Left ventricle myocardium inferior (tissue), 1 donor: ENCODE data around the gene CCDC74B. TPM values are rescaled to one million over a fixed set of nuclear protein-coding genes. Genes with fewer than 3 reads are reported as not detected.
"Not testable (repeated sequence)": the region's sequence is repeated elsewhere in the genome, so short reads cannot be mapped to it uniquely, and the experiment has no call there.

Experiments used
- DNase-seq: peaks from one replicate; pipeline ENCODE4 v3.0.0-alpha.2; 2020
- H3K27ac ChIP-seq: fragments of 200-600 bp; replicated peaks from 2 replicates; pipeline ENCODE4 v1.8.0; 2021
- H3K27me3 ChIP-seq: fragments of 200-600 bp; 2 replicates; pipeline ENCODE4 v1.8.0; 2021; ENCODE audit warnings: low read depth
- H3K36me3 ChIP-seq: fragments of 200-600 bp; 2 replicates; pipeline ENCODE4 v1.8.0; 2021
- H3K4me1 ChIP-seq: fragments of 200-600 bp; 2 replicates; pipeline ENCODE4 v1.8.0; 2021
- H3K4me3 ChIP-seq: fragments of 200-600 bp; 2 replicates; pipeline ENCODE4 v1.8.0; 2021; ENCODE audit warnings: mild to moderate bottlenecking, moderate library complexity
- H3K9me3 ChIP-seq: fragments of 200-600 bp; replicated peaks from 2 replicates; pipeline ENCODE4 v1.8.0; 2021
- intact Hi-C: fragments of 100-400 bp; cut with micrococcal nuclease; formaldehyde crosslinking; loops from one replicate; pipeline ENCODE4 v1.11.0; 2022
- total RNA-seq: library from RNA; stranded (reverse); fragmentation: NEBNext Ultra II Directional; extraction: Animal tissue kit (Norgen Biotek cat#: 25700); gene quantifications from one replicate; pipeline ENCODE4 v1.2.1, GENCODE V29; 2021
- TF ChIP-seq, protein P1 (sequence below): fragments of 200-600 bp; IDR thresholded peaks from 2 replicates; pipeline ENCODE4 v1.8.0; 2021; ENCODE audit warnings: antibody characterized with exemption, mild to moderate bottlenecking, borderline replicate concordance
- donor health status: DM: no; HTN: yes; CAD: no; lungs with severe emphysema.

The CCDC74B gene
- total RNA-seq, 1 donor from 2014 or later, result 0.44 TPM

- intact Hi-C loops, H3K9me3 ChIP-seq, DNase-seq, H3K27me3 ChIP-seq, H3K36me3 ChIP-seq, H3K4me1 ChIP-seq, H3K4me3 ChIP-seq, H3K27ac ChIP-seq: not testable (repeated sequence)
Observed at GRCh38 chr2:130136546-130136945, 8.4 kb downstream of the CCDC74B start.

GRCh38 chr2:130135692-130136541 lies 9.0 kb downstream of the CCDC74B start:
- TF ChIP-seq, protein P1, sequence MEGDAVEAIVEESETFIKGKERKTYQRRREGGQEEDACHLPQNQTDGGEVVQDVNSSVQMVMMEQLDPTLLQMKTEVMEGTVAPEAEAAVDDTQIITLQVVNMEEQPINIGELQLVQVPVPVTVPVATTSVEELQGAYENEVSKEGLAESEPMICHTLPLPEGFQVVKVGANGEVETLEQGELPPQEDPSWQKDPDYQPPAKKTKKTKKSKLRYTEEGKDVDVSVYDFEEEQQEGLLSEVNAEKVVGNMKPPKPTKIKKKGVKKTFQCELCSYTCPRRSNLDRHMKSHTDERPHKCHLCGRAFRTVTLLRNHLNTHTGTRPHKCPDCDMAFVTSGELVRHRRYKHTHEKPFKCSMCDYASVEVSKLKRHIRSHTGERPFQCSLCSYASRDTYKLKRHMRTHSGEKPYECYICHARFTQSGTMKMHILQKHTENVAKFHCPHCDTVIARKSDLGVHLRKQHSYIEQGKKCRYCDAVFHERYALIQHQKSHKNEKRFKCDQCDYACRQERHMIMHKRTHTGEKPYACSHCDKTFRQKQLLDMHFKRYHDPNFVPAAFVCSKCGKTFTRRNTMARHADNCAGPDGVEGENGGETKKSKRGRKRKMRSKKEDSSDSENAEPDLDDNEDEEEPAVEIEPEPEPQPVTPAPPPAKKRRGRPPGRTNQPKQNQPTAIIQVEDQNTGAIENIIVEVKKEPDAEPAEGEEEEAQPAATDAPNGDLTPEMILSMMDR, result no peak
- Histone ChIP-seq H3K36me3 (no peaks in the 10 kb centered on the region), H3K4me3 (no peak overlapping the region), H3K27ac (no peak overlapping the region), H3K4me1 (no peaks in the 10 kb centered on the region), H3K9me3 (no peaks in the 10 kb centered on the region), H3K27me3 (peaks cover 6% of the 10 kb centered on the region)
- no peak for DNase-seq
- intact Hi-C loops, result no loop called here

DNA sequence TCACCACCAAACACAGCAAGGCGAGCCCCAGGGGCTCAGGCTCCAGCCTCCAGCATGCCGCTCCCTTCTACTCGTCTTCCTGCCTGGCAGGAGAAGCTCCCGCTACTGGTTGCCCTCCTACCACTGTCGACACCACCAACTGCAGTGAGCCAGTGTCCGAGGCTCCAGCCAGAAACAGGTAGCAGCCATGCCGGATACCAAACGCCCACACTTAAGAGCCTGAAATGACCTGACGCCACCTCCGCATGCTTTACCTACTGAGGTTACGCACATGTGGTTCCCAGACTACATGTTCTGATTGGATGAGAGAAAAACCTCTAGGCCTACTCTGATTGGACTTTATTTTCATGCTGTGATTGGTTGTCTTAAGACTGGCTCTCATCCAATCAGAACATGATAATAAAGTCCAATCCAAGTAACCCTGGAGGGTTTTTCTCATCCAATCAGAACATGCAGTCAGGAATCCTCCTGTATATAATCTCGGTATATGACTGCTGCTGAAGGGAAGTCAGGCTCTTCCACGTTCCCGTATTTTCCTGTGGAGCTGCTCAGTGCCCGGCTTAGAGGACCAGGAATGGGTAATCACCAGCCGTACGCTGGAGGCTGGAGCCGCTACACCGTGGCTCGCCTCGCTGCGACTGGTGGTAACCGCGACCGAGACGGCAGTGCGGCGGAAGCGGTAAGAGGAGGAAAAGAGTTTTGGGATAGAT lies 15.6 kb downstream of the CCDC74B start, which contains the start of gene POTEF:
Gene POTEF (minus strand): TSS at position 103 of the 710 bp plus-strand sequence. CDS start 8,707 bp downstream, outside the sequence.
- intact Hi-C loops, H3K27me3 ChIP-seq, H3K27ac ChIP-seq, H3K9me3 ChIP-seq, H3K36me3 ChIP-seq, H3K4me3 ChIP-seq, H3K4me1 ChIP-seq, DNase-seq: not testable (repeated sequence)

GRCh38 chr2:130128464-130128863 lies 16.4 kb downstream of the CCDC74B start:
- intact Hi-C loops, result not testable (repeated sequence)

GRCh38 chr2:130127726-130128125 lies 17.2 kb downstream of the CCDC74B start:
- H3K4me3 ChIP-seq, DNase-seq, intact Hi-C loops: not testable (repeated sequence)

More at GRCh38 chr2:130128464-130128863, 16.4 kb downstream of the CCDC74B start:
- not testable (repeated sequence) for H3K4me1 ChIP-seq, H3K27me3 ChIP-seq, H3K9me3 ChIP-seq, H3K36me3 ChIP-seq, H3K4me3 ChIP-seq, DNase-seq, H3K27ac ChIP-seq

GRCh38 chr2:130120924-130121323 lies 24.0 kb downstream of the CCDC74B start:
- intact Hi-C loops, DNase-seq, H3K4me3 ChIP-seq, H3K27me3 ChIP-seq, H3K9me3 ChIP-seq, H3K4me1 ChIP-seq, H3K27ac ChIP-seq, H3K36me3 ChIP-seq: not testable (repeated sequence)

More at GRCh38 chr2:130127726-130128125, 17.2 kb downstream of the CCDC74B start:
- not testable (repeated sequence) for H3K9me3 ChIP-seq, H3K27me3 ChIP-seq, H3K36me3 ChIP-seq, H3K4me1 ChIP-seq, H3K27ac ChIP-seq

DNA sequence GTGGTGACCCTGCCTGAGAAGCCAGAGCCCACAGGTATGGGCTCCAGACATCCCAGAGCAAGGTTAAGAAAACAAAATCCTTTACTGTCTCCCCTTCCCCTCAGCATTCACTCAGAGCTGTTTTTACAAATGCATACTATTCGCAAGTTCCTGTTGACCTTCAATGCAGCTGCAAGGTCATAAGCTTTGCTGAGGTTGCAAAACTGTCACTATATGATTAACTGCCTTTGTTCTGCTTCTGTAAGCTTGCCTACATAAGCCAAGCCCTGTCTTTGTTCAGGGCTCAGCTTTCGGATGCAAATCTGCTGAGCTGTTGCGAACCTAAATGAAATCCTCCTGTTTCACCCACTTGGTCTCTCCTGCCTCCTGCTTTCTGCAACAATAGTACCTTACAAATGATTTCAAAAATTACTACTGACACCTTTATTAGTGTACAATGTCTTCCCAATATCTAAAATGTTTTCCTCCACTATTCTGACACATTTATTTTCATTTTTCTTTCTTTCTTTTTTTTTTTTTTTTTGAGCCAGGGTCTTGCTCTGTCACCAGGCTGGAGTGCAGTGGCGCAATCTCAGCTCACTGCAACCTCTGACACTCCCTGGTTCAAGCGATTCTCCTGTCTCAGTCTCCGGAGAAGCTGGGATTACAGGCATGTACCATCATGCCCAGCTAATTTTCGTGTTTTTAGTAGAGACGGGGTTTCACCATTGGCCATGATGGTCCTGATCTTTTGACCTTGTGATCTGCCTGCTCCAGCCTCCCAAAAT lies 42.1 kb downstream of the CCDC74B start:
- H3K27ac ChIP-seq, H3K36me3 ChIP-seq, DNase-seq, H3K27me3 ChIP-seq, H3K9me3 ChIP-seq, H3K4me3 ChIP-seq, H3K4me1 ChIP-seq, intact Hi-C loops: not testable (repeated sequence)

Other genes with a start within 250 kb of the CCDC74B start
- gene RAB6C, start 165.4 kb downstream of the CCDC74B start, total RNA-seq, result 0.16 TPM
- not detected for gene POTEF, start 15.9 kb downstream of the CCDC74B start, total RNA-seq
- 26.7 TPM for gene SMPD4, start 36.5 kb upstream of the CCDC74B start, total RNA-seq
- 422 TPM for gene MZT2B, start 37.1 kb upstream of the CCDC74B start, total RNA-seq
- gene TUBA3E, start 53.3 kb upstream of the CCDC74B start, total RNA-seq, result 47.1 TPM
- 57.2 TPM for gene IMP4, start 197.8 kb upstream of the CCDC74B start, total RNA-seq
- 13.9 TPM for gene PTPN18, start 210.9 kb upstream of the CCDC74B start, total RNA-seq